Prostate gland (tissue), 2 donors: ENCODE results near the gene SEC11A. TPM values are rescaled to one million over a fixed set of nuclear protein-coding genes. Genes with fewer than 3 reads are reported as not detected.

Experiments
- DNase-seq: peaks from one replicate; pipeline ENCODE4 v3.0.0-alpha.2; 2019; ENCODE audit warnings: low spot score
- H3K27ac ChIP-seq, 2 donors: fragments of 200-600 bp; sonication (generic); 2 replicates each; pipeline ENCODE4 v1.5.1; 2017 to 2019
- H3K27me3 ChIP-seq: fragments of 200-600 bp; sonication (generic); replicated peaks from 2 replicates; pipeline ENCODE4 v1.5.1; 2019; ENCODE audit not compliant: insufficient read depth
- H3K36me3 ChIP-seq, 2 donors: fragments of 200-600 bp; sonication (generic); 1 replicate in 1 of 2; 2 replicates in 1 of 2; pipeline versions ENCODE4 v1.5.1 to v1.8.1; 2017 to 2019
- H3K4me1 ChIP-seq: fragments of 200-600 bp; sonication (generic); replicated peaks from 2 replicates; pipeline ENCODE4 v1.5.1; 2019
- H3K4me3 ChIP-seq, 2 donors: fragments of 200-600 bp; sonication (generic); 2 replicates each; pipeline ENCODE4 v1.5.1; 2017 to 2019
- H3K9me3 ChIP-seq: fragments of 200-600 bp; sonication (generic); 2 replicates; pipeline ENCODE4 v1.5.1; 2017
- CTCF ChIP-seq, 4 experiments: fragments of 200-600 bp in 2 of 4; fragments of 450-650 bp in 2 of 4; sonication (generic) in 2 of 4; IDR thresholded peaks; 1 replicate in 3 of 4; 2 replicates in 1 of 4; pipeline ENCODE4 v1.5.1; 2016 to 2019; ENCODE audit warnings: antibody characterized with exemption in 4 of 4, mild to moderate bottlenecking in 2 of 4, moderate library complexity in 2 of 4
- POLR2A ChIP-seq: fragments of 450-650 bp; IDR thresholded peaks from one replicate; pipeline ENCODE4 v1.6.1; 2016; ENCODE audit warnings: antibody characterized with exemption, mild to moderate bottlenecking
- POLR2AphosphoS5 ChIP-seq: sonication (generic); formaldehyde crosslinking; IDR thresholded peaks from one replicate; pipeline ENCODE4 v1.6.1; 2017; ENCODE audit warnings: antibody characterized with exemption
- WGBS: methylation state at CpG from one replicate; pipeline ENCODE4 v1.1.5; 2018; 5-methylcytosine and 5-hydroxymethylcytosine counted together
- intact Hi-C: fragments of 100-400 bp; cut with DNase I; formaldehyde crosslinking; loops from one replicate; pipeline ENCODE4 v1.14.2; 2022
- total RNA-seq, 2 donors: library from RNA; depleted of rRNA; stranded (reverse); fragments of >200 nt; gene quantifications; one replicate each; pipeline ENCODE4 v1.1.0, GENCODE V29; 2016

SEC11A gene
- total RNA-seq, 2 donors from 2014 or later: 91.2 to 115 TPM

DNA sequence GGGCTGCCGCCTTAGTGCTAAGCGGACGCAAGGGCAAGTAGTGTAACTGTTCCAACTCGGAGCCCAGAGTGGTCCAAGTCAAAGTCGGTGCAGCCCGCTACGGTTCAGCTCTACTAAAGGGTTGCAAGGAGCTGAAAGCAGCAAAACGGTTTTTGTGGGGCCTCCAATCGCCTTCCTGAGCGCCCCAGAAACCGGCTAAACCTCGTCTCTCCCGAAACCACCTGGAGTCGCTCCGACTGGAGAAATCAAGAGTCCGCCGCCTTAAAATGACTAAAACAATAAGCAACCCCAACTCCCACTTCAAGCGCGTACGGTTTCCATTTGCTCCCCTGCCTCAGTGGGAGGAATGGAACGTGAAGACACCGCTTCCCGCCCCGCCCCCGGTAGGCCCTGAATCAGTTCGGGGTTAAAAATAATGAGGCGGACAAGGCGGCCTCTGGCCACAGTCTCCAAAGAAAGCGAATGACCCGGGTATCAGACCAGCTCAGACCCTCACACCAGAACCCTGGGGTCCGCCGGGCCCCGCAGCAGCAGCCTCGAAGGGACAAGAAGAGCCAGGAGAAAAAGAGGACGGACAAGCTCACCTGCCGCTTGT, 401 bp downstream of the SEC11A start:
- under 1% methylated on average over 36 of the region's 36 CpGs for WGBS
- TF ChIP-seq POLR2AphosphoS5: no peak
- TF ChIP-seq CTCF (IDR thresholded peaks at IDR 0.05): no peak

GRCh38 chr15:84714821-84715220, 1.1 kb downstream of the SEC11A start:
- Histone ChIP-seq H3K4me1 (no peaks in the 10 kb centered on the region), H3K27ac (peak overlapping the region in 1 of 2 donors; percentile 97), H3K27me3 (no peaks in the 10 kb centered on the region), H3K36me3 (no peaks in the 10 kb centered on the region), H3K9me3 (no peaks in the 10 kb centered on the region), H3K4me3 (peak overlapping the region; percentile 78 to 85)
- DNase-seq: no peak
- 41% methylated on average over 3 of the region's 3 CpGs for WGBS
- intact Hi-C loops: loop anchor here (5.0 kb wide), 1 partner anchor 58 kb away; the partner anchor contains the start of gene NMB
- TF ChIP-seq POLR2A (no peak), CTCF (IDR thresholded peaks at IDR 0.05) (no peak), POLR2AphosphoS5 (no peak)

More for the DNA sequence above, 401 bp downstream of the SEC11A start:
- H3K27me3 ChIP-seq: no peaks in the 10 kb centered on the region
- peak; percentile 16 for DNase-seq
- peak overlapping the region; percentile 96 to 97 for H3K27ac ChIP-seq
- H3K4me3 ChIP-seq: peak overlapping the region; percentile 78 to 85
- intact Hi-C loops: loop anchor here (5.0 kb wide), 1 partner anchor 58 kb away; the partner anchor contains the start of gene NMB
- H3K36me3 ChIP-seq: no peaks in the 10 kb centered on the region
- H3K4me1 ChIP-seq: no peaks in the 10 kb centered on the region
- no peaks in the 10 kb centered on the region for H3K9me3 ChIP-seq

- TF ChIP-seq CTCF (IDR thresholded peaks at IDR 0.05) (no peak), POLR2A (no peak), POLR2AphosphoS5 (no peak)
- Histone ChIP-seq H3K36me3 (no peaks in the 10 kb centered on the region), H3K27ac (no peak overlapping the region), H3K9me3 (no peaks in the 10 kb centered on the region), H3K4me1 (no peaks in the 10 kb centered on the region), H3K27me3 (no peaks in the 10 kb centered on the region), H3K4me3 (no peak overlapping the region)
- WGBS: 66% methylated on average over 5 of the region's 5 CpGs
- no peak for DNase-seq
- intact Hi-C loops: no loop called here
Observed at GRCh38 chr15:84714372-84714771, 1.6 kb downstream of the SEC11A start.

GRCh38 chr15:84703808-84704207, 12.1 kb downstream of the SEC11A start:
- H3K9me3 ChIP-seq: no peaks in the 10 kb centered on the region
- TF ChIP-seq POLR2A (no peak), POLR2AphosphoS5 (no peak), CTCF (IDR thresholded peaks at IDR 0.05) (no peak)
- H3K27me3 ChIP-seq: no peaks in the 10 kb centered on the region
- H3K36me3 ChIP-seq: no peaks in the 10 kb centered on the region
- no peak for DNase-seq
- no peak overlapping the region for H3K27ac ChIP-seq
- WGBS: 97% methylated on average over 5 of the region's 5 CpGs
- H3K4me3 ChIP-seq: no peak overlapping the region
- intact Hi-C loops: no loop called here
- H3K4me1 ChIP-seq: no peaks in the 10 kb centered on the region

DNA sequence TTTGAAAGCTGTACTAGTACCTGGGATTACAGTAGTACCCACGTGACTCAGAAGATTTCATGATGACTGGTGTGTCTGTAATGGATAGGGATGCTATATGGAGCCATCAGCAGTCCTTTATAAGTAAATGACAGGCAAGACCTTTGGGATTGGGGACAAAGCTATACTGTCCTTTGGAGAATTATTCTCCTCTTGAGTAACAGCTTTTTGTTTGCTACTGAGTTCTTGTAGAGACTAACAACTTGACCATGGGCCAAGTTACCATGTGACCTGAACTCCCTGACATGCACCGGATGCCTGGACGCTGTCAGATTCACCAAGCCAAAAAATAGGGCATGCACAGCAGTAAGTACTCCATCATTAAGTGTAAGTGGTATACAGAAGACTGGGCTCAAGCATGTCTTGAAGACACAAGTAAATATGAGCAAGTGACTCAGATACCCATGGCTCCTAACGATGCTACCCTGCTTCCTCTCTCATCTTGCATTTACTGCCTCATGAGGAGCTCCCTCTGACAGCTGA, 12.9 kb downstream of the SEC11A start:
- Histone ChIP-seq H3K9me3 (no peaks in the 10 kb centered on the region), H3K36me3 (no peaks in the 10 kb centered on the region), H3K4me3 (no peak overlapping the region), H3K4me1 (no peaks in the 10 kb centered on the region), H3K27ac (no peak overlapping the region), H3K27me3 (no peaks in the 10 kb centered on the region)
- WGBS: 45% methylated on average over 4 of the region's 4 CpGs
- no peak for DNase-seq
- peak; percentile 12 for TF ChIP-seq POLR2AphosphoS5
- TF ChIP-seq POLR2A: no peak
- intact Hi-C loops: no loop called here
